Measurements from ENCODE around the gene CPA4.

- no peak for TF ChIP-seq POLR2AphosphoS5 (IDR thresholded peaks at IDR 0.05)
- TF ChIP-seq, protein P1, sequence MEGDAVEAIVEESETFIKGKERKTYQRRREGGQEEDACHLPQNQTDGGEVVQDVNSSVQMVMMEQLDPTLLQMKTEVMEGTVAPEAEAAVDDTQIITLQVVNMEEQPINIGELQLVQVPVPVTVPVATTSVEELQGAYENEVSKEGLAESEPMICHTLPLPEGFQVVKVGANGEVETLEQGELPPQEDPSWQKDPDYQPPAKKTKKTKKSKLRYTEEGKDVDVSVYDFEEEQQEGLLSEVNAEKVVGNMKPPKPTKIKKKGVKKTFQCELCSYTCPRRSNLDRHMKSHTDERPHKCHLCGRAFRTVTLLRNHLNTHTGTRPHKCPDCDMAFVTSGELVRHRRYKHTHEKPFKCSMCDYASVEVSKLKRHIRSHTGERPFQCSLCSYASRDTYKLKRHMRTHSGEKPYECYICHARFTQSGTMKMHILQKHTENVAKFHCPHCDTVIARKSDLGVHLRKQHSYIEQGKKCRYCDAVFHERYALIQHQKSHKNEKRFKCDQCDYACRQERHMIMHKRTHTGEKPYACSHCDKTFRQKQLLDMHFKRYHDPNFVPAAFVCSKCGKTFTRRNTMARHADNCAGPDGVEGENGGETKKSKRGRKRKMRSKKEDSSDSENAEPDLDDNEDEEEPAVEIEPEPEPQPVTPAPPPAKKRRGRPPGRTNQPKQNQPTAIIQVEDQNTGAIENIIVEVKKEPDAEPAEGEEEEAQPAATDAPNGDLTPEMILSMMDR (IDR thresholded peaks at IDR 0.05), result no peak
- no peak for TF ChIP-seq EP300 (IDR thresholded peaks at IDR 0.05; ENCODE audit: low read depth)
These were observed 4.9 kb downstream of the CPA4 start for GRCh38 chr7:130297628-130298543.

Data from transverse colon (tissue), 4 donors.